Fibroblast of villous mesenchyme (primary cell): Measurements from ENCODE around the gene RPTOR. TPM values are rescaled to one million over a fixed set of nuclear protein-coding genes. Genes with fewer than 3 reads are reported as not detected.

ENCODE experiments used
- DNase-seq: peaks from one replicate; pipeline ENCODE4 v3.0.0-alpha.2; 2010; ENCODE audit warnings: low read depth
- H3K4me3 ChIP-seq: 2 replicates; pipeline ENCODE4 v1.5.1; 2011; ENCODE audit warnings: low read depth, mild to moderate bottlenecking, low read length
- CTCF ChIP-seq: IDR thresholded peaks from 2 replicates; pipeline ENCODE4 v1.5.1; 2012; ENCODE audit warnings: low read depth, mild to moderate bottlenecking, low read length; ENCODE audit not compliant: insufficient read depth
- total RNA-seq: library from RNA; depleted of rRNA; stranded (reverse); fragments of >200 nt; gene quantifications from 2 replicates; pipeline ENCODE4 v1.2.3, GENCODE V29; 2012

RPTOR gene
- total RNA-seq, 1 donor: 35.8 TPM

GRCh38 chr17:80523054-80523744, 21.4 kb upstream of the RPTOR start:
- TF ChIP-seq CTCF: no peak
- no peak overlapping the region for H3K4me3 ChIP-seq
- DNase-seq: no peak

GRCh38 chr17:80523956-80524712, 20.5 kb upstream of the RPTOR start:
- TF ChIP-seq CTCF: no peak
- H3K4me3 ChIP-seq: no peak overlapping the region
- peak; percentile 45 for DNase-seq

- no peak overlapping the region for H3K4me3 ChIP-seq
- DNase-seq: no peak
- no peak for TF ChIP-seq CTCF
Observed at GRCh38 chr17:80526116-80526910, 18.3 kb upstream of the RPTOR start.

GRCh38 chr17:80527016-80527645, 17.5 kb upstream of the RPTOR start:
- no peak overlapping the region for H3K4me3 ChIP-seq
- TF ChIP-seq CTCF: no peak
- DNase-seq: no peak

DNA sequence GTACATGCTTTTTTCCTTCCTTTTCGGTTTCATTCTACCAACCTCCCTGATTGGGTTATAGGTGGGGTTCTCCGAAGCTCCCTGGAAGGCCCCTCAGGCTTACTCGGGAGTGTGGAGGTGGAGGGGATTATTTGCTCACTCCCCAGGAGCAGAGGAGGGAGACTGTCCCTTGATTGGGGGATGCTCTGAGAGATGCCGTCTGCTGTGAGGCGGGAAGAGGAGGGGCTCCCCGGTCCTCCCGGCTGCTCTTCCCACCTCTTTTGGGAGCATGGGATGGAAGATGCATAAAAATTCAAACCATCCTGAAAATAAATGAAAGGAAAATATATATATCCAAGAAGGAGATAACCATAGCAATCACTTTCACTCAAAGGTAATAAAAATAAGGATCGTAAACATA, 16.1 kb upstream of the RPTOR start:
- DNase-seq: no peak
- TF ChIP-seq CTCF: no peak
- H3K4me3 ChIP-seq: no peak overlapping the region

DNA sequence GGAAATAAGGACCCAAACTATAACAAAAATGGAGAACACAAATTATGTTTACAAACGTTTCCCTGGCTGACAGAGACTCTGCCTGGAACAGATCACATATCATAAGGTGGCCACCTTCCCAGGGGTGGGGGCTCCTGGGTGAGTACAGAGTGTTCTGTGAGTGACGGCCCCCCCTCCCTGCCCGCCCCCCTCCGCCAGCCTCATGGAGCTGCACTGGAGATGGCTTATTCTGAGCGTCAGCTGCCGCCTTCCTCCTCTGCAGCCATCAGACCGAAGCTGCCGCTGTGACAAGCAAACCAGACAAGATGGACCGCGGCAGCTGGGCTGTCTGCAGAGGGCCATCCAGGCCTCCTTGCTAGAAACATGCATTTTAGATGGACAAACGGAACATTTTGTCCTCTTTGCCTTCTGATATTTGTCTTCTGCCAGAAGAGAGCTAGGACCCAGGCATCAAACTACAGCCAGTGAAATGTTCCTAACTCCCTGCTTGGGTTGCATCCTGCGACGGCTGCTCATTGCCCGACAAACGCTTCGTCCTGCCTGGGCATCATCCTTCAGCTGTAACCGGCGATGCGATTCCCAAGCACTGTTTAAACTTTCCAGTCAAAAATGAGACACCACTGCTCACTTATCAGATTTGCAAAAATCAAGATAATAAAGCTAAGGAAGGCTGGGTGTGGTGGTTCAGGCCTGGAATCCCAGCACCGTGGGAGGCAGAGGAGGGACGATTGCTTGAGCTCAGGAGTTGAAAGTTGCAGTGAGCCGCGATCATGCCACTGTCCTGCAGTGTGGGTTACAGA, 15.3 kb upstream of the RPTOR start:
- no peak for DNase-seq
- no peak for TF ChIP-seq CTCF
- H3K4me3 ChIP-seq: no peak overlapping the region
